Activated T-cell treated with anti-CD3 and anti-CD28 coated beads for 1 hour (primary cell): ENCODE data around the gene RGPD3.

ENCODE experiments used
- DNase-seq: peaks from one replicate; pipeline ENCODE4 v3.0.0-alpha.2; 2020; ENCODE audit warnings: low read depth

The RGPD3 gene

GRCh38 chr2:106342831-106343251 lies 125.4 kb downstream of the RGPD3 start:
- DNase-seq, result no peak

GRCh38 chr2:106341666-106342065 lies 126.5 kb downstream of the RGPD3 start:
- no peak for DNase-seq
